Embryonic facial prominence (tissue), 1 donor: ENCODE measurements around the gene ARHGEF1.

ENCODE experiments used
- DNase-seq: peaks from one replicate; pipeline ENCODE4 v3.0.0-alpha.2; 2016; ENCODE audit errors: extremely low spot score

ARHGEF1 gene

GRCh38 chr19:41882568-41883462, at the start of gene ARHGEF1:
Gene ARHGEF1, plus strand, starts transcription at chr19:41883184. Its CDS starts 4,899 bp downstream, at chr19:41888083.
- DNase-seq: no peak

GRCh38 chr19:41837981-41838708, 44.8 kb upstream of the ARHGEF1 start:
- DNase-seq: no peak

GRCh38 chr19:41839211-41839610, 43.8 kb upstream of the ARHGEF1 start:
- DNase-seq: no peak

- DNase-seq: no peak
Measured at GRCh38 chr19:41843371-41843770, 39.6 kb upstream of the ARHGEF1 start.

GRCh38 chr19:41844601-41845000, 38.4 kb upstream of the ARHGEF1 start, which contains the start of gene LYPD4:
Gene LYPD4, minus strand, starts transcription at chr19:41844683. Its CDS starts 5,398 bp downstream, at chr19:41839285.
- DNase-seq: no peak

- DNase-seq: no peak
Measured at GRCh38 chr19:41845001-41845050, 38.2 kb upstream of the ARHGEF1 start, which contains the start of gene DMRTC2. Gene DMRTC2, plus strand, starts transcription at chr19:41845042. Its CDS starts 2,387 bp downstream, at chr19:41847429.

GRCh38 chr19:41845051-41845590, 37.9 kb upstream of the ARHGEF1 start:
- DNase-seq: no peak

GRCh38 chr19:41847351-41848105, 35.5 kb upstream of the ARHGEF1 start:
- DNase-seq: no peak

GRCh38 chr19:41848666-41849065, 34.3 kb upstream of the ARHGEF1 start:
- DNase-seq: no peak

GRCh38 chr19:41849067-41849466, 33.9 kb upstream of the ARHGEF1 start:
- no peak for DNase-seq

- DNase-seq: no peak
Measured at GRCh38 chr19:41850381-41850780, 32.6 kb upstream of the ARHGEF1 start.

GRCh38 chr19:41851456-41851855, 31.5 kb upstream of the ARHGEF1 start:
- no peak for DNase-seq

GRCh38 chr19:41853344-41853743, 29.6 kb upstream of the ARHGEF1 start:
- DNase-seq: no peak

- DNase-seq: no peak
Measured at GRCh38 chr19:41853768-41854167, 29.2 kb upstream of the ARHGEF1 start.

- DNase-seq: no peak
Measured at GRCh38 chr19:41859213-41859617, 23.8 kb upstream of the ARHGEF1 start.

- peak; percentile 97 for DNase-seq
Measured at GRCh38 chr19:41859618-41860418, 23.2 kb upstream of the ARHGEF1 start, which contains the start of gene RPS19. Gene RPS19, plus strand, starts transcription at chr19:41860255. Its CDS starts 520 bp downstream, at chr19:41860775.

GRCh38 chr19:41860419-41861115, 22.4 kb upstream of the ARHGEF1 start:
- no peak for DNase-seq

GRCh38 chr19:41861116-41861768, 21.7 kb upstream of the ARHGEF1 start:
- no peak for DNase-seq

GRCh38 chr19:41861846-41862245, 21.1 kb upstream of the ARHGEF1 start:
- no peak for DNase-seq

- no peak for DNase-seq
Measured at GRCh38 chr19:41862445-41862986, 20.5 kb upstream of the ARHGEF1 start.
